Small intestine (tissue), 7 donors: ENCODE data around the gene TYW1B. TPM values are rescaled to one million over a fixed set of nuclear protein-coding genes. Genes with fewer than 3 reads are reported as not detected.
"Not testable (repeated sequence)": the region's sequence is repeated elsewhere in the genome, so short reads cannot be mapped to it uniquely, and the experiment has no call there.

Experiments used
- DNase-seq, 2 donors: peaks; one replicate each; pipeline versions ENCODE4 v3.0.0 to v3.0.0-alpha.2; 2013
- FAIRE-seq: peaks from 2 replicates; lab custom pipeline; 2012; peaks lifted over from hg19 to GRCh38; lab: Jason Lieb, UNC
- H3K27ac ChIP-seq, 3 donors: one replicate each; pipeline ENCODE4 v1.5.1; 2013; ENCODE audit warnings: low read length in 2 of 3, mild to moderate bottlenecking in 2 of 3, control low read depth in 1 of 3, inconsistent platforms in 1 of 3, low read depth in 1 of 3, moderate library complexity in 1 of 3
- H3K27me3 ChIP-seq, 3 donors: one replicate each; pipeline ENCODE4 v1.6.1; 2013; ENCODE audit warnings: low read length in 3 of 3, inconsistent platforms in 1 of 3; ENCODE audit not compliant: control insufficient read depth in 3 of 3, insufficient read depth in 3 of 3
- H3K36me3 ChIP-seq, 3 donors: one replicate each; pipeline ENCODE4 v1.6.1; 2013; ENCODE audit warnings: low read length in 3 of 3, inconsistent platforms in 1 of 3, low read depth in 1 of 3, mild to moderate bottlenecking in 1 of 3, moderate library complexity in 1 of 3; ENCODE audit not compliant: control insufficient read depth in 3 of 3, insufficient read depth in 2 of 3
- H3K4me1 ChIP-seq, 3 donors: one replicate each; pipeline ENCODE4 v1.6.1; 2013; ENCODE audit warnings: low read length in 2 of 3, inconsistent platforms in 1 of 3, low read depth in 1 of 3, mild to moderate bottlenecking in 1 of 3, moderate library complexity in 1 of 3; ENCODE audit not compliant: control insufficient read depth in 3 of 3, insufficient read depth in 2 of 3
- H3K4me3 ChIP-seq, 3 donors: one replicate each; pipeline ENCODE4 v1.5.1; 2013; ENCODE audit warnings: low read length in 3 of 3, control low read depth in 1 of 3, inconsistent platforms in 1 of 3, low read depth in 1 of 3, mild to moderate bottlenecking in 1 of 3, moderate library complexity in 1 of 3
- H3K9me3 ChIP-seq, 2 donors: one replicate each; pipeline ENCODE4 v1.6.1; 2013; ENCODE audit warnings: low read depth in 1 of 2, low read length in 1 of 2; ENCODE audit not compliant: control insufficient read depth in 2 of 2, insufficient read depth in 1 of 2
- WGBS, 3 donors: extraction: QIAGEN DNeasy Blood & Tissue Kit; methylation state at CpG; one replicate each; pipeline ENCODE4 v1.1.7; 2013; 5-methylcytosine and 5-hydroxymethylcytosine counted together
- polyA plus RNA-seq, 4 donors: library from polyadenylated mRNA; stranded (reverse) in 3 of 4; unstranded in 1 of 4; fragments of 200-250 nt in 3 of 4; fragments of 120-200 nt in 1 of 4; gene quantifications; one replicate each; pipeline versions ENCODE4 v1.2.1 to v1.2.3, GENCODE V29; 2013
- donor health status: healthy with polysubstance abuse.
- donor health status: control.
- donor health status: control.
- donor health status: Bipolar disorder and iron deficiency.
- donor health status: healthy.

Gene TYW1B
- polyA plus RNA-seq, 4 donors, result 1.1 to 3.9 (median 2.0) TPM

DNA sequence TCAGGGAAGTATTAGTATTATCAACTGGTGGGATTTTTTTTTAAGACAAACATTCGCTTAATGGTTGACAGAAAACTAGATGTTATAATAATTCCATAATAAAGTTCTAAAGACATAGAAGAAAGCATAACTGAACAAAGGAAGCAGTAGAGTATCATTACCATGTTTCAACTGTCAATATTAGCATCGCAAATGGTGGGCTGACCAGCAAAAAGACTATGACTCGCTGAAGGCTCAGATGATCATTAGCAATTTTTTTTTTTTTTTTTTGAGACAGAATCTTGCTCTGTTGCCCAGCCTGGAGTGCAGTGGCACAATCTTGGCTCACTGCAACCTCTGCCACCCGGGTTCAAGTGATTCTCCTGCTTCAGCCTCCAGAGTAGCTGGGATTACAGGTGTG is 74.8 kb downstream of the TYW1B start:
- 96 to 99% (median 99%) methylated on average over 4 of the region's 4 CpGs for WGBS, 3 donors
- not testable (repeated sequence) for H3K4me3 ChIP-seq, H3K4me1 ChIP-seq, H3K9me3 ChIP-seq, H3K27me3 ChIP-seq, FAIRE-seq, H3K36me3 ChIP-seq, DNase-seq, H3K27ac ChIP-seq

DNA sequence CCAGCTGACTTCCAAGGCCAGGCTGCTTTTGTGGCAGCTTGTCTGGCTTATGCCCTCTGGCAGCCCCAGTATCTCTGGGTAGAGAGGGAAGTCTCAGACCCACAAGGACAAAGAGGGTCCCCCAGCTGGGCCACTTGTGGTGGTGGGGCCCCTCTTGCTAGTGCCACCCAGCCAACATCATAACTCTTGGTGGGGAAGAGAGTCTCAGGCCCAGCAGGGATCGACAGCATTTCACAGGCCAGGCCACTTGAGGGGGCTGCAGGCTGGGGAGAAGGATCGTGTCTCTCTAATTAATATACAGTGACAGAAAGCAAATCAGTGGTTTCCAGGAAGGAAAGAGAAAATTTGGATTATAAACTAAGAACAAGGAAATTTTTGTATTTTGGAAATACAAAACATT is 76.0 kb downstream of the TYW1B start:
- Histone ChIP-seq H3K36me3 (peaks cover 0 to 5% (median 2%) of the 10 kb centered on the region in 3 donors), H3K27me3 (no peaks in the 10 kb centered on the region), H3K9me3 (no peaks in the 10 kb centered on the region), H3K27ac (no peak overlapping the region), H3K4me1 (no peaks in the 10 kb centered on the region), H3K4me3 (no peak overlapping the region)
- 86 to 96% (median 91%) methylated on average over 2 of the region's 2 CpGs for WGBS, 3 donors
- FAIRE-seq (no peak), DNase-seq (no peak)

DNA sequence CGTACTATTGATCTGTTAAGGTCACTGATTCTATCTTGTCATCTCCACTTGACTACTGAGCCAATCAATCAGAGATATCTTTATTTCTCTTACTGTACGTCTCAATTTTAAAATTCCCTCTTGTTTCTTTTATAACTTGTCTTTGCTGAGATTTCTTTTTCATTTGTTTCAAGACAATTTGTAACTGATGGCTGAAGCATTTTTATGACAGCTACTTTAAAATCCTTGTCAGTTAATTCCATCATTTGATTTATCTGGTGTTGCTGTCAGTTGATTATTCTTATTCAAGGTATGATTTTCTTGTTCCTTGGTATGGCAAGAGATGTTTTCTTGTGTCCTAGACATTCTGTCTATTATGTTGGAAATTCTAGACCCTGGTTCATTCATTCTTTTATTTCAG is 76.6 kb downstream of the TYW1B start:
- Histone ChIP-seq H3K4me3 (no peak overlapping the region), H3K4me1 (no peaks in the 10 kb centered on the region), H3K9me3 (no peaks in the 10 kb centered on the region), H3K27ac (no peak overlapping the region), H3K36me3 (peaks cover 0 to 5% (median 2%) of the 10 kb centered on the region in 3 donors), H3K27me3 (no peaks in the 10 kb centered on the region)
- DNase-seq, result no peak
- FAIRE-seq, result no peak
- 97 to 100% (median 97%) methylated on average over 2 of the region's 2 CpGs for WGBS, 3 donors

DNA sequence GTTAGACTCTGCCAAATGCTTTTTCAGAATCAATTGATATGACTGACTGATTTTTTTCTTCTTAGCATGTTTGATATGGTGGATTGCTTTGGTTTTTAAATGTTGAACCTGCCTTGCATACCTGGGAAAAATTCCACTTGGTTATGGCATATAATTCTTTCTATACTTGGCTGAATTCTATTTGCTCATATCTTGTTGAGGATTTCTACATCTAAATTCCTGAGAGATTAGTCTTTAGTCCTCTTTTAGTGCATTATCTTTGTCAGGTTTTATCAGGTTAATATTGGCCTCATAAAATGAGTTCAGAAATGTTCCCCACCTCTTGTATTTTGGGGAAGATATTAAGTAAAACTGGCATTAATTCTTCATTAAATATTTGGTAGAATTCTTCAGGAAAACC is 79.4 kb downstream of the TYW1B start:
- not testable (repeated sequence) for H3K27ac ChIP-seq, H3K9me3 ChIP-seq, H3K4me1 ChIP-seq, DNase-seq, H3K27me3 ChIP-seq, H3K4me3 ChIP-seq, H3K36me3 ChIP-seq, FAIRE-seq

DNA sequence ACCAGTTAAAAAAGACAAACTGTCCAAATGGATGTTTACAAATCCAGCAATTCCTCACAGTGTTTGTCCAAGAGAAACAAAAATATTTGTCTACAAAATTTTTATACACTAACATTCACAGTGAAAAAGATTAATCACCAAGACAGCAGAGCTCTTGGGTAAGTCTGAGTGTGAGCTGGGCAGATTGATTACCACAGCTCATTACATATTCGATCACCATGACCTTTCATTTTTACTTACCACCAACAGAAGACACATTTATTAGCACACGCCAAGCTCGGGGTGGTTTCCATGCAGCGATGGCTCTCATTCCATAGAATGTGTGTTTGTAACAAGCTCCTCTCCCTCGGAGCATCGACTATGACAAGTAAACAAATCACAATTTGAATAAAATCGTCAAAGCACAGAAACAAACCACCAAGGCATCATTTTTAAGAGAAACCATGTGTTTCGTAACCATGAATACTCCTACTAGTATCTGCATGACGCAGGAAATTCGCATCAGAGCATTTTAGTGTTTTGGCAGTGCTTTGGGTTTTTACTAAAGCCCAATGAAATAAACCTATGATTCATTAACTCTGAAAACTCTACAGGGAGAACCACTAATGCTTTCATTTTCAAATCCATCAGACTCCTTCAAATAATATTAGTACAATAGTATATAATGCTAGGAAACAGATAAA is 83.6 kb downstream of the TYW1B start:
- H3K27ac ChIP-seq, result peak overlapping the region in 1 of 3 donors; percentile 49
- not testable (repeated sequence) for H3K4me1 ChIP-seq, DNase-seq, H3K4me3 ChIP-seq, H3K36me3 ChIP-seq, FAIRE-seq, H3K27me3 ChIP-seq, H3K9me3 ChIP-seq
- WGBS, 3 donors, result 74 to 92% (median 84%) methylated on average over 9 to 10 of the region's 10 CpGs

DNA sequence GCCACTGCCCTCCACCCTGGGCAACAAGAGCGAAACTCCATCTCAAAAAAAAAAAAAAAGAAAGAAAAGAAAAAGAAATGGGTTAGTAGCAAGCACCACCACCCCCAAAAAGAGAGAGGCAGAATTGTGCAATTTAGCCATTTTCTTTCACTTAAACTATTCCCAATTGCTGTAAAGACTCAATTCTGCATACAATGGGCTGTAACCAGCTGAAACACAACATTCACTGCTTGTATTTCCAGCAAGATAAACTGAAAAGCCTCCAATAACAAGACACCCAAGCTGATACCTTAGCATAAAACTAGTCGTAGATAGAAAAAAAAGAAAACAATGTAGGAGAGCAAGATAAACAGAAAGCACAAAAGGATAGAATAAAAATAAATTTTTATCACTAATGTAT is 84.2 kb downstream of the TYW1B start:
- not testable (repeated sequence) for H3K36me3 ChIP-seq, H3K4me1 ChIP-seq, DNase-seq, H3K9me3 ChIP-seq, H3K27me3 ChIP-seq, FAIRE-seq, H3K27ac ChIP-seq, H3K4me3 ChIP-seq
- 70 to 95% (median 82%) methylated on average over 1 to 2 of the region's 2 CpGs for WGBS, 3 donors

DNA sequence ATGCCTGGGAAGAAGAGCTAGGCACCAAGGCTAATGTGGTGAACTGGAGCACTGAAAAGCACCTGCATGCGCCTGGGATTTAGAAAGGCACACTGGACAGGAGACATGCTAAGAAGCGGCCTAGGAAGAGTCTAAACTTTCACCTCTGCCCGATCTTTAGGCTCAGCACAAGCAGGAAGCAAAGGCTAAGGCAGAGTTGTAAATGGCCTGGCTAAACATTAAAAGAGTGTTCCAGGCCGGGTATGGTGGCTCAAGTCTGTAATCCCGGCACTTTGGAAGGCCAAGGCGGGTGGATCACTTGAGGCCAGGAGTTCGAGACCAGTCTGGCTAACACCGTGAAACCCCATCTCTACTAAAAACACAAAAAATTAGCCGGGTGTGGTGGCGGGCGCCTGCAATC is 88.3 kb downstream of the TYW1B start:
- H3K4me3 ChIP-seq, H3K36me3 ChIP-seq, H3K4me1 ChIP-seq, H3K27me3 ChIP-seq, DNase-seq, H3K9me3 ChIP-seq, FAIRE-seq, H3K27ac ChIP-seq: not testable (repeated sequence)
- WGBS, 3 donors, result 96 to 100% (median 100%) methylated on average over 6 to 7 of the region's 11 CpGs

DNA sequence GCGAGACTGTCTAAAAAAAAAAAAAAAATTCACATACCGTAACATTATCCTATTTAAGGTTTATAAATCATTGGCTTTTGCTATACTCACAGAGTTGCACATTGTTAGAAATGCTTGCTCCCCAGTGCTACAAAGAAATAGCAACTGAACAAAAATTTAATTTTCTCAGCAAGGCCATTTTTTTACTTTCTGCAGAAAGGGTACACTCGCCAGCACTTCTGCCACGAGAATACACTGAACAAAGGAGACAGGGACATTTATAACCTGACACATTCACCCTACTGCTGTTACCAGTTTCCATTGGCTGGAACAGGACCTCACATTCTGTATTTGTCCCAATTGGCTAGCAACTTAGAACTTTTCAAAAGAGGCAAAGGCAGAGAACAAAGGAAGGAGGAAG is 92.1 kb downstream of the TYW1B start:
- not testable (repeated sequence) for H3K9me3 ChIP-seq, H3K27me3 ChIP-seq, FAIRE-seq, DNase-seq, H3K4me3 ChIP-seq, H3K36me3 ChIP-seq, H3K4me1 ChIP-seq, H3K27ac ChIP-seq
- WGBS, 3 donors, result 77 to 87% (median 86%) methylated on average over 4 of the region's 4 CpGs

DNA sequence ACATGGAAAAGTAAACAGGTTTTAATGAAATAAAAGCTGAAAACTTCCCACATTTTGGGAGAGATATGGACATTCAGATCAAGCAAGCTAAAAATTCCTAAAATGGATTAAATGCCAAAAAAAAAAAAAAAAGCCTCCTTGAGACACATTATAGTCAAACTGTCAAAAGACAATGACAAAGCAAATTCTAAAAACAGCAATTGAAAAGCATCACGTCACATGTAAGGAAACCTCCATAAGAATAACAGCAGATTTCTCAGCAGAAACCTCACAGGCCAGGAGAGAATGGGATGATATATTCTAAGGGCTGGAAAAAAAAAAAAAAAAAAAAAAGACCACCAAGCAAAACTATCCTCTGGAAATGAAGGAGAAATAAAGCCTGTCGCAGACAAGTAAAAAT is 97.2 kb downstream of the TYW1B start:
- H3K27ac ChIP-seq, H3K36me3 ChIP-seq, DNase-seq, H3K27me3 ChIP-seq, H3K9me3 ChIP-seq, FAIRE-seq, H3K4me3 ChIP-seq, H3K4me1 ChIP-seq: not testable (repeated sequence)
- 97 to 100% (median 97%) methylated on average over 2 of the region's 2 CpGs for WGBS, 3 donors
